Suprapubic skin (tissue), 4 donors: Measurements from ENCODE around the gene NRCAM.
"Not testable (repeated sequence)": the region's sequence is repeated elsewhere in the genome, so short reads cannot be mapped to it uniquely, and the experiment has no call there.

Experiments
- CTCF ChIP-seq, 2 donors: fragments of 200-600 bp in 1 of 2; fragments of 450-650 bp in 1 of 2; sonication (generic) in 1 of 2; IDR thresholded peaks; one replicate each; pipeline ENCODE4 v1.5.1; 2016 to 2019; ENCODE audit warnings: antibody characterized with exemption in 2 of 2, mild to moderate bottlenecking in 1 of 2, moderate library complexity in 1 of 2
- EP300 ChIP-seq: sonication (generic); formaldehyde crosslinking; IDR thresholded peaks from one replicate; pipeline ENCODE4 v1.6.1; 2017; ENCODE audit warnings: antibody characterized with exemption
- POLR2A ChIP-seq, 2 donors: fragments of 450-650 bp; IDR thresholded peaks; one replicate each; pipeline ENCODE4 v1.6.1; 2017; ENCODE audit warnings: antibody characterized with exemption in 2 of 2, mild to moderate bottlenecking in 2 of 2, moderate library complexity in 2 of 2
- POLR2AphosphoS5 ChIP-seq, 3 donors: sonication (generic); formaldehyde crosslinking; IDR thresholded peaks; one replicate each; pipeline ENCODE4 v1.6.1; 2017; ENCODE audit warnings: antibody characterized with exemption in 3 of 3

DNA sequence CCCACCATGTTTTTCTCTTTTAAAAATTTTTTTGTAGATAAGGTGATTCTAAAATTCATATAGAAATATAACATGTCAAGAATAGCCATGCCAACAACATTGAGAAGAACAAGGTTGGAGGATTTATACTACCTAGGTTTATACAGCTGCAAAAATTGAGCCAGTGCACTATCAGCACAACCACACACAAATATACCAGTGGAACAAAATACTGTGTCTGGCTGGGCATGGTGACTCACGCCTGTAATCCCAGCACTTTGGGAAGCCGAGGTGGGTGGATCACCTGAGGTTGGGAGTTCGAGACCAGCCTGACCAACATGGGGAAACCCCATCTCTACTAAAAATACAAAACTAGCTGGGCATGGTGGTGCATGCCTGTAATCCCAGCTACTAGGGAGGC lies 48.3 kb upstream of the NRCAM start:
- not testable (repeated sequence) for TF ChIP-seq POLR2A (IDR thresholded peaks at IDR 0.05); POLR2AphosphoS5 (IDR thresholded peaks at IDR 0.05); CTCF (IDR thresholded peaks at IDR 0.05); EP300
